Subcutaneous adipose tissue (tissue), 4 donors: ENCODE measurements around the gene SRSF9. TPM values are rescaled to one million over a fixed set of nuclear protein-coding genes. Genes with fewer than 3 reads are reported as not detected.

Source experiments
- total RNA-seq, 4 donors: library from RNA; depleted of rRNA; stranded (reverse); fragments of >200 nt; gene quantifications; one replicate each; pipeline ENCODE4 v1.1.0, GENCODE V29; 2016
- TF ChIP-seq, protein P1 (sequence below): fragments of 450-650 bp; IDR thresholded peaks from one replicate; pipeline ENCODE4 v1.5.1; 2016; ENCODE audit warnings: low read depth, mild to moderate bottlenecking, control low read depth, antibody characterized with exemption, moderate library complexity

Gene SRSF9
- total RNA-seq, 4 donors from 2014 or later: 61.4 to 100 (median 66.0) TPM

DNA sequence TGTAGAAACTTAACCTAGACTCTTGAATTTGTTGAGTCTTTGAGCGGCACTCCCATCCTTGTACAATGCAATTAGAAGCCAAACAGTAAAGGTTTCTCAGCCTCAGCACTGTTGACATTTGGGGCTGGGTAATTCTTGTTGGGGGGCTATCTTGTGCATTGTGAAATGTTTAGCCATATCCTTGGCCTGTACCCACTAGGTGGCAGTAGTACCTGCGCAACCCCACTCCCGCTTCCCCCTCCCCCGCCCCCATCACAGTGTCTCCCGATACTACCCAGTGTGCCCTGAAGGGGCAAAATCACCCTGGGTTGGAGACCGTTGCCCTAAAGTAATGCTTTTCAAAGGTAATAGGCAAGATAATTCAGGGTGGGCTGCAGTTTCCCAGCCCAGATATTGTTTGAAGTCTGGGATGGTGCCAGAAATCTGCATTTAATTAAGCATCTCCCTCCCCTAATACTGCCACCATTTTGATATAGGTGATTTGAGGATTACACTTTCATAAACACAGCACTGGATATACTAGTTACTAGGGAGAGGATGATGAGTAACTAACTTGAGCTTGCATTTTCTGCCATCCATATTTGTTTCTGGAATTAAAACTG, 29.8 kb downstream of the SRSF9 start:
- TF ChIP-seq, protein P1, sequence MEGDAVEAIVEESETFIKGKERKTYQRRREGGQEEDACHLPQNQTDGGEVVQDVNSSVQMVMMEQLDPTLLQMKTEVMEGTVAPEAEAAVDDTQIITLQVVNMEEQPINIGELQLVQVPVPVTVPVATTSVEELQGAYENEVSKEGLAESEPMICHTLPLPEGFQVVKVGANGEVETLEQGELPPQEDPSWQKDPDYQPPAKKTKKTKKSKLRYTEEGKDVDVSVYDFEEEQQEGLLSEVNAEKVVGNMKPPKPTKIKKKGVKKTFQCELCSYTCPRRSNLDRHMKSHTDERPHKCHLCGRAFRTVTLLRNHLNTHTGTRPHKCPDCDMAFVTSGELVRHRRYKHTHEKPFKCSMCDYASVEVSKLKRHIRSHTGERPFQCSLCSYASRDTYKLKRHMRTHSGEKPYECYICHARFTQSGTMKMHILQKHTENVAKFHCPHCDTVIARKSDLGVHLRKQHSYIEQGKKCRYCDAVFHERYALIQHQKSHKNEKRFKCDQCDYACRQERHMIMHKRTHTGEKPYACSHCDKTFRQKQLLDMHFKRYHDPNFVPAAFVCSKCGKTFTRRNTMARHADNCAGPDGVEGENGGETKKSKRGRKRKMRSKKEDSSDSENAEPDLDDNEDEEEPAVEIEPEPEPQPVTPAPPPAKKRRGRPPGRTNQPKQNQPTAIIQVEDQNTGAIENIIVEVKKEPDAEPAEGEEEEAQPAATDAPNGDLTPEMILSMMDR: no peak

DNA sequence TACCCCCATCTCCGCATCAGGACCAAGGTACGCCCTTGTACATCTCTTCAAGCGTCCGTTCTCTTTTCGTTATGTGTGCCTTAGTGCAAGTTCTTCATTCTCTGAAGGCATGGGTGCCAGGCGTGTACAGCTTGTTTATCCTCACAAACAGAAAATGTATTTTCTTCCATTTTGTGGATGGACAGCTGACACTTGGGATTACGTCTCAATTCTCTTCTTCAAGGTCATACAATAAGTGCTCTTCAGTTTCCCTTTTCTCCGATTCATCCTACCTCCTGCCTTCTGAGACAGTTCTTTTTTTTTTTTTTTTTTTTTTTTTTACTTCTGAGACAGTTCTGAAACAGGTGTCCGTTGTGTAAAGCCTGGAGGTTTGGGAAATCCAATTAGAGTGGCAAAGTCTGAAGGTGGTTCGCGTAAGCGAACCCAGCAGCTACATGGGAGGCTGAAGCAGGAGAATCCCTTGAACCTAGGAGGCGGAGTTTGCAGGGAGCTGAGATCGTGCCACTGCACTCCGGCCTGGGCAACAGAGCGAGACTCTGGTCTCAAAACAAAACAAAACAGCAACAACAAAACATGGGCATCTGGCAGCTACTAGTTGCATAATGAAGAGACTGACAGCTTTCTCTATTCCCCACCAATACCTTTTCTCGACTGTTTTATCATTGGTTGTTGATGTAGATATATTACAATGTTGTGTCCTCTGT, 30.9 kb downstream of the SRSF9 start:
- TF ChIP-seq, protein P1: no peak

DNA sequence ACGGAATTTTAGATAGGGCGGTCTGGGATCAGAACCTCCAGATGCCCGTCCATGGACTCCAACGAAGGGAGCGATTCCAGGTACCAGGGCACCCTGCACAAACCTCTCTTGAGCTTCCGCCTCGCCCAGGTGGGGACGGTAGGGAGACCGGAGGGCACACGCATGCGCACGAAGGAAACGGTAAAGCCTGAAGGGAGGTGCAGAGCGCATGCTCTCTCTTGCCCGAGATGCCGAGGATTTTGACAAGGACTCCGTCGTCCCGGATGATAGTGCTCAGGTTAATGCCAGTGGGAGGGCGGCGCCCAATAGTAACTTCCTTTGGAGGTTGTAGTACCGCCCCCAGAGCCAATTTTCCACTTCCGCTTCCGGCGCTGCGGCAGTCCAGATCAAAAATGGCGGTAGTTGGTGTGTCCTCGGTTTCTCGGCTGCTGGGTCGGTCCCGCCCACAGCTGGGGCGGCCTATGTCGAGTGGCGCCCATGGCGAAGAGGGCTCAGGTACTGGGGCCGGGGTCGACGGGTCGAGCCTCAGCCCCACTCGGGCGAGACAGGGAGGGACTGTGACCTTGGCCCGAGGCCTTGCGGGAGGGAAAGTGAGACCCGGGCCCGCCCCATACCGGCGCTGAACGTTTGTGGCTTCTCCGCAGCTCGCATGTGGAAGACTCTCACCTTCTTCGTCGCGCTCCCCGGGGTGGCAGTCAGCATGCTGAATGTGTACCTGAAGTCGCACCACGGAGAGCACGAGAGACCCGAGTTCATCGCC, 31.6 kb downstream of the SRSF9 start, which contains the start of gene COX6A1:
COX6A1 (plus strand) TSS at position 379 of the 760 bp plus-strand sequence; CDS start at position 393, 14 bp downstream.
- TF ChIP-seq, protein P1: no peak

DNA sequence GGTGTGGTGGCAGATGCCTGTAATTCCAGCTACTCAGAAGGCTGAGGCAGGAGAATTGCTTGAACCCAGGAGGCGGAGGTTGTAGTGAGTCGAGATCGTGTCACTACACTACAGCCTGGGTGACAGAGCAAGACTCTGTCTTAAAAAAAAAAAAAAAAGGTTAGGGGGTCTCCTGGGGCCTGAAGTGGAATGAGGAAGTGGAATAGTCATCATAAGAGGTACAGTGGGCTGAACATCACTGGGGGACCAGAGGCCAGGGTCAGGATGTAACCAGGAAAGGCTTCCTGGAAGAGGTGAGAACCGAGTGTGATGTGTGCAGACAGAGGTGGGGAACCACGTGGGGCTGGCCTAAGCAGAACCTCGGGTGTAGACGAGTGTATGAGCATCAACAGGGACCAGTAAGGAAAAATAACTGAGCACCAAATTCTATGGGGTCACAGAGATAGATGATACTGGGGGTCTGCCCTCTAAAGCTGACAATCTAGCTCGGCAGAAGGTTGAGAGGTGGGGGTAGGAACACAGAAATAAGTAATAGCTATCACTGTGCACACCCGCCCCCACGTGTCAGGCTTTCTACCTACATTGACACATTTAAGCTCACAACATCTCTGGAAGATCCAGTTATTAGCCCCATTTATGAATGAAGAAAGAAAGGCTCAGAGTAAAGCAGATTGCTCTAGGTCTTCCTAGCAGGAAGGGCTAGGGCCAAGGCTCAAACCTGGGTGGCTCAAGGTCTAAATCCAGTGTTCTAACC, 36.6 kb downstream of the SRSF9 start:
- TF ChIP-seq, protein P1: no peak

DNA sequence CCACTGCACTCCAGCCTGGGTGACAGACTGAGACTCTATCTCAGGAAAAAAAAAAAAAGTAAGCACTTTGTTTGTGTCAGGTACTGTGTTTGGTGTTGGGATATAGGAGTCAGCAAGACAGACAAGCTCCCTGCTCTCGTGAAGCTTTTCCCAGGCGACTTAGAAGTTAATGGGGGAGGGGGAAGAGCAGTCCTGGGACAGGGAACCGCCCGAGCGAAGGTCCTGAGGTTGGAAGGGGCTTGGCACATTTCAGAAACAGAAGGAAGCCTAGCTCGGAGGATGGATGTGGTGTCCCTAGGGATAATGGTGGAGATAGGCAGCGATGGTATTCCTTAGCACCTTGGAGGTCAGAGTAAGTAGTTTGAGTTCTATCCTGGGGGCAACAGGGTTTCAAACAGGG, 40.2 kb downstream of the SRSF9 start:
- TF ChIP-seq, protein P1: no peak

DNA sequence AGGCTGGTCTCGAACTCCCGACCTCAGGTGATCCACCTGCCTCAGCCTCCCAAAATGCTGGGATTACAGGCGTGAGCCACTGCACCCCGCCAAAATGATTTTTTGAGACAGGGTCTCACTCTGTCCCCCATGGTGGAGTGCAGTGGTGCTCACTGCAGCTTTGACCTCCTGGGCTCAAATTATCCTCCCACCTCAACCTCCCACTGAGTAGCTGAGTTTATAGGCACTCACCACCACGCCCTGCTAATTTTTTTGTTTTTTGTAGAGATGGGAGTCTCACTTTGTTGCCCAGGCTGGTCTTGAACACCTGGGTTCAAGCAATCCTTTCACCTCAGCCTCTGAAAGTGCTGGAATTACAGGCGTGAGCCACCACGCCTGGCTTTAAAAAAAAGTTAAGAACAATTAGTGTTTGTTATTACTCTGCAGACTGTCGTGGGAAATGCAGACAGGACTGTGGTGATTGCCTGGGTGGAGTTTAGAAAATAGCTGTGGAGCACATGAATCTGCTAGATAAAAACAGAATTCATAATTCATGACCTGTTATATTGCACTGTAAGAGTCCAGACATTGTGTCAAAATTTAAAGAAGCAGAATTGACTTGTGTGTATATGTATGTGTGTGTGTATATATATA, 40.8 kb downstream of the SRSF9 start:
- TF ChIP-seq, protein P1: no peak
